Hepatocyte (in vitro differentiated cells): ENCODE data around the gene GALNT7. TPM values are rescaled to one million over a fixed set of nuclear protein-coding genes. Genes with fewer than 3 reads are reported as not detected.

ENCODE experiments used
- DNase-seq: peaks from one replicate; pipeline ENCODE4 v3.0.0-alpha.2; 2016; ENCODE audit warnings: low spot score
- H2AFZ ChIP-seq: fragments of 200-600 bp; sonication (generic); 2 replicates; pipeline ENCODE4 v1.6.0; 2016; ENCODE audit warnings: antibody characterized with exemption, mild to moderate bottlenecking
- H3K27ac ChIP-seq: fragments of 200-600 bp; sonication (generic); 2 replicates; pipeline ENCODE4 v1.5.1; 2016; ENCODE audit warnings: mild to moderate bottlenecking
- H3K27me3 ChIP-seq: fragments of 200-600 bp; sonication (generic); 2 replicates; pipeline ENCODE4 v1.6.1; 2016
- H3K36me3 ChIP-seq: fragments of 200-600 bp; sonication (generic); replicated peaks from 2 replicates; pipeline ENCODE4 v1.5.1; 2016; ENCODE audit warnings: low read depth; ENCODE audit not compliant: insufficient read depth
- H3K4me1 ChIP-seq: fragments of 200-600 bp; sonication (generic); 2 replicates; pipeline ENCODE4 v1.5.1; 2016; ENCODE audit warnings: mild to moderate bottlenecking, moderate library complexity; ENCODE audit not compliant: insufficient read depth
- H3K4me2 ChIP-seq: fragments of 200-600 bp; sonication (generic); 2 replicates; pipeline ENCODE4 v1.6.0; 2016
- H3K4me3 ChIP-seq: fragments of 200-600 bp; sonication (generic); 2 replicates; pipeline ENCODE4 v1.5.1; 2016; ENCODE audit warnings: mild to moderate bottlenecking
- H3K79me2 ChIP-seq: fragments of 200-600 bp; sonication (generic); 2 replicates; pipeline ENCODE4 v1.6.0; 2017; ENCODE audit warnings: mild to moderate bottlenecking
- H3K9me2 ChIP-seq: fragments of 200-600 bp; sonication (generic); replicated peaks from 2 replicates; pipeline ENCODE4 v1.6.0; 2017; ENCODE audit warnings: mild to moderate bottlenecking; ENCODE audit not compliant: insufficient read depth
- H3K9me3 ChIP-seq: fragments of 200-600 bp; sonication (generic); 2 replicates; pipeline ENCODE4 v1.5.1; 2016; ENCODE audit warnings: low read depth, mild to moderate bottlenecking
- H4K20me1 ChIP-seq: fragments of 200-600 bp; sonication (generic); 2 replicates; pipeline ENCODE4 v1.6.0; 2016; ENCODE audit warnings: mild to moderate bottlenecking; ENCODE audit not compliant: insufficient read depth, poor library complexity, severe bottlenecking
- EZH2 ChIP-seq: fragments of 200-600 bp; sonication (generic); IDR thresholded peaks from 2 replicates; pipeline ENCODE4 v1.6.1; 2016; ENCODE audit warnings: antibody characterized with exemption, mild to moderate bottlenecking, borderline replicate concordance
- EZH2phosphoT487 ChIP-seq: fragments of 200-600 bp; sonication (generic); IDR thresholded peaks from one replicate; pipeline ENCODE4 v1.6.1; 2018; ENCODE audit warnings: antibody characterized with exemption, mild to moderate bottlenecking, low read depth, moderate library complexity; ENCODE audit not compliant: unreplicated experiment, severe bottlenecking
- WGBS: methylation state at CpG from one replicate; pipeline ENCODE4 v1.1.6; 2016; ENCODE audit warnings: low lambda C conversion rate; ENCODE audit errors: missing lambda C conversion rate; 5-methylcytosine and 5-hydroxymethylcytosine counted together
- polyA plus RNA-seq: library from polyadenylated mRNA; unstranded; fragments of >200 nt; fragmentation: Nextera tagmentation; extraction: Ambion mirVana; gene quantifications from 2 replicates; pipeline ENCODE4 v1.2.1, GENCODE V29; 2016
- total RNA-seq: library from RNA; depleted of rRNA; stranded (reverse); fragments of >200 nt; gene quantifications from 2 replicates; pipeline ENCODE4 v1.2.3, GENCODE V29; 2014
- TF ChIP-seq, protein P1 (sequence below): fragments of 200-600 bp; sonication (generic); IDR thresholded peaks from 2 replicates; pipeline ENCODE4 v1.5.1; 2016; ENCODE audit warnings: antibody characterized with exemption, mild to moderate bottlenecking; ENCODE audit not compliant: poor library complexity

The GALNT7 gene
- total and polyA plus RNA-seq, 2 experiments from 2014 or later, result 23.7 to 44.6 TPM

DNA sequence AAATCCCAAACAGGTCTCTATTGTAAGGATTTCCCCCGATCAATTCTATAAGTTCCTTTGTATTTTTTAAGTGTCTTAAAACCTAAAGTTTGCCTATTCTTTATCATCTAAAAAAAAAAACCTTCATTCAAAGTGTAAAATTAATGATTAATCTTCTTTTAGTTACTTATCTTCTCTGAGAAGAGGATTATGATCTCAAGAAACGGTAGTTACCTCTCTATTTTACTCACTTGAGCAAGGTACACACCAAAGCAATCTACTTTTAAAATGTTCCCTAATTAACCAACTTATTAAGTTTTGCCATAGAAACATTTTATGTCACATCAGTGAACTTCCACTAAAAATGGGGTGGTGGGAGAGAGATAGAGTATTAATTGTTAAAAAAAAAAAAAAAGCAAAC, 15.2 kb upstream of the GALNT7 start:
- Histone ChIP-seq H3K4me1 (peaks cover 8% of the 10 kb centered on the region), H3K36me3 (no peaks in the 10 kb centered on the region), H2AFZ (no peak overlapping the region), H3K27me3 (no peaks in the 10 kb centered on the region), H4K20me1 (no peaks in the 10 kb centered on the region), H3K4me2 (peak overlapping the region; percentile 35), H3K27ac (peak overlapping the region; percentile 26), H3K79me2 (no peaks in the 10 kb centered on the region), H3K9me3 (no peaks in the 10 kb centered on the region), H3K9me2 (no peaks in the 10 kb centered on the region), H3K4me3 (no peak overlapping the region)
- 66% methylated on average over 2 of the region's 2 CpGs for WGBS
- no peak for DNase-seq
- TF ChIP-seq EZH2phosphoT487, result no peak
- no peak for TF ChIP-seq EZH2
- TF ChIP-seq, protein P1, sequence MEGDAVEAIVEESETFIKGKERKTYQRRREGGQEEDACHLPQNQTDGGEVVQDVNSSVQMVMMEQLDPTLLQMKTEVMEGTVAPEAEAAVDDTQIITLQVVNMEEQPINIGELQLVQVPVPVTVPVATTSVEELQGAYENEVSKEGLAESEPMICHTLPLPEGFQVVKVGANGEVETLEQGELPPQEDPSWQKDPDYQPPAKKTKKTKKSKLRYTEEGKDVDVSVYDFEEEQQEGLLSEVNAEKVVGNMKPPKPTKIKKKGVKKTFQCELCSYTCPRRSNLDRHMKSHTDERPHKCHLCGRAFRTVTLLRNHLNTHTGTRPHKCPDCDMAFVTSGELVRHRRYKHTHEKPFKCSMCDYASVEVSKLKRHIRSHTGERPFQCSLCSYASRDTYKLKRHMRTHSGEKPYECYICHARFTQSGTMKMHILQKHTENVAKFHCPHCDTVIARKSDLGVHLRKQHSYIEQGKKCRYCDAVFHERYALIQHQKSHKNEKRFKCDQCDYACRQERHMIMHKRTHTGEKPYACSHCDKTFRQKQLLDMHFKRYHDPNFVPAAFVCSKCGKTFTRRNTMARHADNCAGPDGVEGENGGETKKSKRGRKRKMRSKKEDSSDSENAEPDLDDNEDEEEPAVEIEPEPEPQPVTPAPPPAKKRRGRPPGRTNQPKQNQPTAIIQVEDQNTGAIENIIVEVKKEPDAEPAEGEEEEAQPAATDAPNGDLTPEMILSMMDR, result no peak

DNA sequence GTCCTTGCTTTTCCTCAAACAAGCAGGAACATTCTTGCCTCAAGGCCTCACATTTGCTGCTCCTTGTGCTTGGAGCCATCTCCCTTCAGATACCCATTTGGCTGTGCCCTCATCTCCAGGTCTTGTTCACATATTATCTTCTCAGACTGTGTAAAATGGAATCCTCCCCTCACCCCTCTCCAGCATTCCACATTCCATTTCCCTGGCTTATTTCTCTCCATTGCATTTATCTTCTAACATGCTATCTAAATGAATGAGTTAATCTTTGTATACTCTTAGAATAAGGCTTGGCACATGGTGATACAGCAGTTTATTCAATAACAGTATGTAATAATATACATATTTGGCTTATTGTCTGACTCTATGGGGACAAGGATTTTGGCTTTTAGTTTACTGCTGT, 8.8 kb upstream of the GALNT7 start:
- TF ChIP-seq, protein P1, result no peak
- TF ChIP-seq EZH2phosphoT487 (no peak), EZH2 (no peak)
- Histone ChIP-seq H3K4me3 (no peak overlapping the region), H3K9me3 (no peaks in the 10 kb centered on the region), H3K9me2 (no peaks in the 10 kb centered on the region), H4K20me1 (no peaks in the 10 kb centered on the region), H3K27ac (no peak overlapping the region), H3K36me3 (no peaks in the 10 kb centered on the region), H3K4me2 (no peak overlapping the region), H3K27me3 (no peaks in the 10 kb centered on the region), H2AFZ (no peak overlapping the region), H3K4me1 (no peaks in the 10 kb centered on the region), H3K79me2 (no peaks in the 10 kb centered on the region)
- DNase-seq, result no peak

DNA sequence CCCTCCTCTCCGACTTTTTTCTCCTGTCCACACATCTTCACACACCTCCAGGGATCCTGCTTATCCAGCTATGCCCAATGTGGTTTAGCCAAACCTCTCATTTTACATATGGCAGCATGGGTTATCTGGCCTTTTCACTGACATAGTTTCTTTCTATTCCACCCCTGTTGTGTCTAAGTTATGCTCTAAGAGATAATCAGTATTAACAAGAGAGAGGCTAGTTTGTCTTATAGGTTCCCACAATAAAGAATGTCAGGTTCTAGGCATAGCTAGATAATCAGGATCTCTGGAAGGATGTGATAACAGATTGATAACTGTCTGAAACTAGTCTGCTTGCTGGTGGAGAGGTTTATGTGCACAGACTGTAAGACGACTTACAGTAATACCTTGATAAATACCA, 7.7 kb upstream of the GALNT7 start:
- Histone ChIP-seq H3K79me2 (no peaks in the 10 kb centered on the region), H3K4me2 (no peak overlapping the region), H3K9me3 (no peaks in the 10 kb centered on the region), H3K4me3 (no peak overlapping the region), H3K27ac (no peak overlapping the region), H4K20me1 (no peaks in the 10 kb centered on the region), H3K9me2 (no peaks in the 10 kb centered on the region), H3K4me1 (no peaks in the 10 kb centered on the region), H3K36me3 (no peaks in the 10 kb centered on the region), H2AFZ (no peak overlapping the region), H3K27me3 (no peaks in the 10 kb centered on the region)
- no peak for DNase-seq
- WGBS, result 70% methylated on average over 2 of the region's 2 CpGs
- no peak for TF ChIP-seq EZH2
- TF ChIP-seq, protein P1, result no peak
- TF ChIP-seq EZH2phosphoT487, result no peak

DNA sequence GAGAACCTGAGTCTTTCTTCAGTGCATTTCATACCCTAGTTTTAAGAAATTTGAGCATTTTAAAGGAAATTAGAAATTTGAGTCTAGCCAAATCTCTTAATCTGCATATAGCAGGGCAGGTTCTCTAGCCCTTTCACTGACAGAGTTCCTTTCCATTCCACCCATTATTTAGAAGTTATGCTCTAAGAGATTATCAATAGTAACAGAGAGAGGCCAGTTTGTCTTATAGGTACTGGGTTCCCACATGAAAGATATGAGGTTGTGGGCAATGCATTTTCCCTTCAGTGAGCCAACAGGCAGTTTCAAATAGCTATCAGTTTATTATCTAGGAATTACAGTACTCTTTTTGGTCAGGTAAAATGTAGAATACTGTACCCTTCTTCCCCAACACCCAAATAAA, 7.3 kb upstream of the GALNT7 start:
- Histone ChIP-seq H3K9me2 (no peaks in the 10 kb centered on the region), H4K20me1 (no peaks in the 10 kb centered on the region), H3K4me3 (no peak overlapping the region), H3K4me2 (no peak overlapping the region), H3K36me3 (no peaks in the 10 kb centered on the region), H3K27me3 (no peaks in the 10 kb centered on the region), H3K4me1 (no peaks in the 10 kb centered on the region), H3K9me3 (no peaks in the 10 kb centered on the region), H3K27ac (no peak overlapping the region), H2AFZ (no peak overlapping the region), H3K79me2 (no peaks in the 10 kb centered on the region)
- TF ChIP-seq EZH2phosphoT487 (no peak), EZH2 (no peak)
- TF ChIP-seq, protein P1, result no peak
- DNase-seq, result no peak
